HL-60 (cell line): Measurements from ENCODE around the gene ZNF740.

Experiments used
- DNase-seq, 2 experiments: peaks; one replicate each; pipeline ENCODE4 v3.0.0-alpha.2; 2010 to 2020; ENCODE audit warnings: low read depth in 1 of 2, low spot score in 1 of 2
- H3K27ac ChIP-seq: fragments of 250-450 bp; sonication (Bioruptor Pico); replicated peaks from 2 replicates; pipeline ENCODE4 v1.5.1; 2020; ENCODE audit warnings: mild to moderate bottlenecking, moderate library complexity
- H3K27me3 ChIP-seq: fragments of 250-450 bp; sonication (Bioruptor Pico); 2 replicates; pipeline ENCODE4 v1.5.1; 2021; ENCODE audit warnings: mild to moderate bottlenecking, moderate library complexity; ENCODE audit not compliant: insufficient read depth, poor library complexity, severe bottlenecking
- H3K4me3 ChIP-seq: replicated peaks from 2 replicates; pipeline ENCODE4 v1.5.1; 2011; ENCODE audit warnings: mild to moderate bottlenecking, control low read depth, low read length; ENCODE audit not compliant: insufficient read depth
- GABPA ChIP-seq: IDR thresholded peaks from 2 replicates; pipeline ENCODE4 v1.6.1; 2012; ENCODE audit warnings: low read depth
- POLR2AphosphoS5 ChIP-seq: IDR thresholded peaks from 2 replicates; pipeline ENCODE4 v1.6.1; 2012; ENCODE audit warnings: low read depth
- REST ChIP-seq: IDR thresholded peaks from 2 replicates; pipeline ENCODE4 v1.6.1; 2012; ENCODE audit warnings: low read depth; ENCODE audit not compliant: insufficient replicate concordance
- SPI1 ChIP-seq: IDR thresholded peaks from 2 replicates; pipeline ENCODE4 v1.6.1; 2012; ENCODE audit warnings: low read depth, mild to moderate bottlenecking, borderline replicate concordance
- TF ChIP-seq, protein P1 (sequence below): IDR thresholded peaks from one replicate; pipeline ENCODE4 v1.5.1; 2011; ENCODE audit warnings: low read length, control low read depth, inconsistent platforms; ENCODE audit not compliant: insufficient read depth

Gene ZNF740

GRCh38 chr12:53198486-53199110, 18.1 kb downstream of the ZNF740 start:
- no peak for DNase-seq
- H3K4me3 ChIP-seq: no peak overlapping the region
- TF ChIP-seq SPI1 (no peak), REST (no peak), GABPA (no peak), POLR2AphosphoS5 (no peak)
- TF ChIP-seq, protein P1, sequence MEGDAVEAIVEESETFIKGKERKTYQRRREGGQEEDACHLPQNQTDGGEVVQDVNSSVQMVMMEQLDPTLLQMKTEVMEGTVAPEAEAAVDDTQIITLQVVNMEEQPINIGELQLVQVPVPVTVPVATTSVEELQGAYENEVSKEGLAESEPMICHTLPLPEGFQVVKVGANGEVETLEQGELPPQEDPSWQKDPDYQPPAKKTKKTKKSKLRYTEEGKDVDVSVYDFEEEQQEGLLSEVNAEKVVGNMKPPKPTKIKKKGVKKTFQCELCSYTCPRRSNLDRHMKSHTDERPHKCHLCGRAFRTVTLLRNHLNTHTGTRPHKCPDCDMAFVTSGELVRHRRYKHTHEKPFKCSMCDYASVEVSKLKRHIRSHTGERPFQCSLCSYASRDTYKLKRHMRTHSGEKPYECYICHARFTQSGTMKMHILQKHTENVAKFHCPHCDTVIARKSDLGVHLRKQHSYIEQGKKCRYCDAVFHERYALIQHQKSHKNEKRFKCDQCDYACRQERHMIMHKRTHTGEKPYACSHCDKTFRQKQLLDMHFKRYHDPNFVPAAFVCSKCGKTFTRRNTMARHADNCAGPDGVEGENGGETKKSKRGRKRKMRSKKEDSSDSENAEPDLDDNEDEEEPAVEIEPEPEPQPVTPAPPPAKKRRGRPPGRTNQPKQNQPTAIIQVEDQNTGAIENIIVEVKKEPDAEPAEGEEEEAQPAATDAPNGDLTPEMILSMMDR: no peak
- H3K27ac ChIP-seq: no peak overlapping the region
- no peaks in the 10 kb centered on the region for H3K27me3 ChIP-seq

DNA sequence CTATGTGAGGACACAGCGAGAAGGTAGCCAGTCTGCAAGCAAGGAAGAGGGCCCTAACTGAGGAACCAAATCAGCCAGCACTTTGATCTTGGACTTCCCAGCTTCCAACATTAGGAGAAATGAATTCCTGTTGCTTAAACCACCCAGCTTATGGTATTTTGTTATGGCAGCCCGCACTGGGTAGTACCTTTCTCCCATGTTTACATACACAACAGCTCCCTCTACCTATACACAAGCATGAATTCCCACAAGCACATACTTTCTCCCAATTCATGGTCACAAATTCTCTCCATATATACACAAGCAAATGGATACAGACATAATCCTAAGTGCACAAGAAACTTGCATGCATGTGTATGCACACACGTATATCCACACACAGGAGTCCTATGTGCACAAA, 19.2 kb downstream of the ZNF740 start:
- DNase-seq: no peak
- H3K27ac ChIP-seq: no peak overlapping the region

DNA sequence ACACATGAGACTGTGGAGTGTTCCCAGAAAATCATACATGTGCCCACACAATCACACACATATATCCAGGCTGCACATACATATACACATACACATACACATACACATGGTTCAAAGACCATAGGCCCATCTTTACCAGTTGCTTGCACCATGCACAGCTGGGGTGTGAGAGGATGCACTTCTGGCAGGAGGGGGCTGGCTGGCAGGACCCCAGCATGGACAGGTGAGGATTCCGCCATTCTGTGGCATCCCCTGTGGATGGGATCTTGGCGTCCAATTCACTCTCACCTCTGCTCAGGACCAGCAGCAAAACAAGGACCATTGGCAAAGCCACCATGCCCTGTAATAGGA, 19.6 kb downstream of the ZNF740 start:
- Histone ChIP-seq H3K4me3 (no peak overlapping the region), H3K27ac (no peak overlapping the region), H3K27me3 (no peaks in the 10 kb centered on the region)
- DNase-seq: no peak
- no peak for TF ChIP-seq SPI1
- TF ChIP-seq GABPA: no peak
- TF ChIP-seq, protein P1: no peak
- no peak for TF ChIP-seq REST
- no peak for TF ChIP-seq POLR2AphosphoS5

More for the DNA sequence above, 19.2 kb downstream of the ZNF740 start:
- Histone ChIP-seq H3K4me3 (no peak overlapping the region), H3K27me3 (no peaks in the 10 kb centered on the region)
- TF ChIP-seq GABPA: no peak

DNA sequence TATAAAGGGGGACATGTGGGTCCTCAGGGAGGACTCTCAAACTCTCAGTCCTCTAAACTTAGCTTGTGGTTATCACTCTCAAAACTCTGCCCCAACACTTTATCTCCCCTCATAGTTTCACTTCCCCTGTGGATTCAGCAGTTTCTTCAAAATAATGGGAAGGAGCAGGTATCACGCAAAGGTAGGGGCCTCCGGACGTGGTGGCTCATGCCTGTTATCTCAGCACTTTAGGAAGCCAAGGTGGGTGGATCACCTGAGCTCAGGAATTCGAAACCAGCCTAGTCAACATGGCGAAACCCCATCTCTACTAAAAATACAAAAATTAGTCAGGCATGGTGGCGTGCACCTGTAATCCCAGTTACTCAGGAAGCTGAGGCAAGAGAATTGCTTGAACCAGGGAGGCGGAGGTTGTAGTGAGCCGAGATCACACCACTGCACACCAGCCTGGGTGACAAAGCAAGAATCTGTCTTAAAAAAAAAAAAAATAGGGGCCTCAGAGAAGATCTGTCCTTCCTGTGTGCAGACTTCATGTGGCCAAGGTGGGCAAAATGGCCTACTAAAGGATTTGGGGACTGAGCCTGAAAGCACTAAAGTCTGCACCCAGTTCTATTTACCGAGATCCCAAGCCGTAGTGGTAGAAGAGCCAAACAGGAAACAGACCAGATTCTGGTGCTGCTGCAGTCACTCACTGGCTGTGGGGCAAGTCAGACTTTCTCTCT, 20.1 kb downstream of the ZNF740 start:
- no peak overlapping the region for H3K4me3 ChIP-seq
- TF ChIP-seq POLR2AphosphoS5 (no peak), REST (no peak), GABPA (no peak), SPI1 (no peak)
- TF ChIP-seq, protein P1: no peak
- H3K27ac ChIP-seq: no peak overlapping the region
- DNase-seq: peak in 1 of 2 experiments; percentile 51
- no peaks in the 10 kb centered on the region for H3K27me3 ChIP-seq
